Measurements from ENCODE around the gene CCDC13.

The CCDC13 gene

DNA sequence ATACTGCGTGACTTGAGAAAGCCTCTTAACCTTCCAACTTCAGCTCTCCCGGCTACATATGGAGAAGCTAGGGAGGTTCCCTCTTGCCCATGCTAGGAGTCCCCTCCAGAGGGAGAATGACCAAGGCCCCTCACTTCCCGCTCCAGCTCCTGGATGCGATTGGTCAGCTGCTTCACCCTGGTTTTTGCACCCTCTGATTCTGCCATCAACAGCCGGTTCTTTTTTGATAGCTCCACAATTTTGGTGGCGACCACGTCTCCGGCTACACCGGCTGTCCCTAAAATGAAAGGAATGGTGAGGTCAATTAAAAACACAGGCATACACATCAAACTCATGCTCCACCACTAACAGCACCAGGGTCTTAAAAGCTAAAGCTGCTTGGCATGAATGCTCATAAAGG, 20.6 kb downstream of the CCDC13 start:
- DNase-seq (ENCODE audit: low read depth in 2 of 2), result no peak

DNA sequence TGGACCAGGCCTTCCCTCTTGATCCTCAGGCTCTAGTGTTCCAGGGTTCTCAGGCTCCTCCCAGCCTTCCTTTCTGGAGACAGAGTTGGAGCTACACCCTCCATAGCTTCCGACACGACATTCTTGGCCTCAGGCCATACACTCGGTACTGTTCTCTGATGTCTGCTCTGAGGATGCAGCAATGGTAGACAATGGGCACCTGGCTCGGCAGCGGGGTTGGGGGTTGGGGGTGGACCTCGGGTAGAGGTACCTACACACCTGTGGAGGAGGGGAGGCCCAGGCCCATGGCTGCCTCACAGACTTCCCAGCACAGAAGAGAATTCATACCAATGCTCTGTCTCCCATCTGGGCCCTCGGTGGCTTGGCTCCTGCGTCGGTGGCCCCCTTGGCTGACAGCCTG, 21.4 kb downstream of the CCDC13 start:
- DNase-seq (ENCODE audit: low read depth in 2 of 2), result no peak

DNA sequence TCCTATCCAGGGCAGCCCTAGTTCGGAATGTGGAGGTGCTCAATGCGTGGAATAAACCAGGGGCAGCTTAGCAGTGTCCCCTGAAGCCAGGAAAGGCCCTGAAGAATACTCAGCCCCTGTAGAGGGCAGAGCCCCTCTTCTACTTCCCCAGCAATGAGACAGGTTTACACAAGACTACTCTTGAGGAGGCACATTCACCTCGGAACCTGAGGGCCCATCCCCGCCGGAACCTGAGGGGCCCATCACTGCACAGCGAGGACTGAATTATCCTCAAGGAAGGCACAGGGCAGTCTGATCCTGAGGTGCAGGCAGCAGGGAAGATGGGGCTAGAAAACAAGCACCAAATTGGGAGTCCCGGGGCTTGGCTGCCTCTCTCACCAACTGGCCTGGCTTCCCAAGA, 22.2 kb downstream of the CCDC13 start:
- no peak for DNase-seq (ENCODE audit: low read depth in 2 of 2)

DNA sequence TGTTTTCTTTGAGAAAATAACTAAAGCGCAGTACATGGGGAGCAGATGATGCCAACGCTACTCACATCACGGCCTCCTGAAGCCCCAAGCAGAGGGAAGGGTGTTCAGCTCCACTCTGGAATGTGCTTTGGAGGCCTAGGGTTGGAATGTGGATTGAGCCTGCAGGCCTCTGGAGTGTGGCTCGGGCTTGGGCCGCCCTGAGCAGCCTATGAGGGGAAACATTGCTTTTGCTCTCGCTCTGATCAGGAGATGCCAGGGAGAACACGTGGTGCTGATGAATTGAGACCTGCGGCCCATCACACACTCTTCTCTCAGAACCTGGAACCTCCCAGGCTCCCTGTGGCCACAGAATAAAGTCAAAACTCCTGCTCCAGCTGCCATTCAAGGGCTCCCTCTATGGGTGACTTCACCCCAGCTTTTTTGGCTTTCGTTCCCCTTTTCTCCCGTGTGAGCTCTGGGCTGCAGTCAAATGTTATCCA, 23.3 kb downstream of the CCDC13 start:
- DNase-seq (ENCODE audit: low read depth in 2 of 2), result no peak

DNA sequence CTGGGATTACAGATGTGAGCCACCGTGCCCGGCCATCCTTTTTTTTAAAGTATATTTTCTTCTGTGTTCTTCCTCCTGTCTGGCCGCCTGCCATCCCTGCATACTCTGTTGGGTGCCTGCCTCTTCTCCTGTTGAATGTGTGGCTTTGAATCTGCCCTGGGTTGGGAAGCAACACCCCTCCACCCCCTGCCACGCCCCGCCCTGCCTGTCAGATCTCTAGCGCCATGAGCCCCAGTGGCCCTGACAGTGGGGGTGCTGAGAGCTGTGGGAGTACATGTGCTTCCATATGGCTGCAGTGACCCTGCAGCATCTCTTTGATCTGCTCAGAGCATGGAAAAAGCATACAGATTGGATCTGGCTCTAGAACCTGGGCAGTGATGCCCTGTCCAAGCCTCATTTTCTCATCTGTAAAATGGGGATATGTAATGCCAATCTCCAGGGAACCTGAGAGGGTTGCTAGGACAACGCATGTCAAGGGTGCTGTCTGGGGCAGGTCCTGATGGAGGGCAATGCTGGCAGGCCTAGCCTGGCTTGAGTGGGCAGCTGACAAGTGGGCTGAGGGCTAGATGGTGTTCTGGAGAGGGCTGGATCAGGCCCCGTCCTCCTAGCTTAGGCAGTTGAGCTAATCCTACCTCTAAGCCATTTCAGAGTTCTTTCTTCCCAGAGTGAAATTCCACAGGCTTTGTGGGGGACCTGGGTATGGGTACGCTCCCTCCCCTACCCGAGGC, 23.9 kb downstream of the CCDC13 start:
- no peak for DNase-seq (ENCODE audit: low read depth in 2 of 2)

DNA sequence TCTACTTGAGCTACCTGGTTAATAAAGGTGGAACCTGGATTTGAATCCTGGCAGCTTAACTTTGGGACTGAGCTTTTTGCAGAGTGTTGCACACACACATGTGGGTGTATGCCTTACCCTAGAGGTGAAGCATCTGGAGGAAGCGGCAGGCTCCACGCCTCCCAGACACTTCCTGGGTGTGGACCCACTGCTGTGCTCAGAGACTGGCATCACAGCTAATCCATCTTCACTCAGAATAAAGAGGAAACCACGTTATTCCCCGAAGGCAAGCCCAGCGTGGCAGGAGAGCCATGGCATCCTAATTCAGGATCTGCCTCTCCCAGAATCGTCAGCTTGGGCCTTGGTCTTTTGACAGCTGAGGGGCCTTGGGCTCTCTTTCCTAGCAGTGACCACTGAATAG, 25.5 kb downstream of the CCDC13 start:
- DNase-seq (ENCODE audit: low read depth in 2 of 2), result no peak

DNA sequence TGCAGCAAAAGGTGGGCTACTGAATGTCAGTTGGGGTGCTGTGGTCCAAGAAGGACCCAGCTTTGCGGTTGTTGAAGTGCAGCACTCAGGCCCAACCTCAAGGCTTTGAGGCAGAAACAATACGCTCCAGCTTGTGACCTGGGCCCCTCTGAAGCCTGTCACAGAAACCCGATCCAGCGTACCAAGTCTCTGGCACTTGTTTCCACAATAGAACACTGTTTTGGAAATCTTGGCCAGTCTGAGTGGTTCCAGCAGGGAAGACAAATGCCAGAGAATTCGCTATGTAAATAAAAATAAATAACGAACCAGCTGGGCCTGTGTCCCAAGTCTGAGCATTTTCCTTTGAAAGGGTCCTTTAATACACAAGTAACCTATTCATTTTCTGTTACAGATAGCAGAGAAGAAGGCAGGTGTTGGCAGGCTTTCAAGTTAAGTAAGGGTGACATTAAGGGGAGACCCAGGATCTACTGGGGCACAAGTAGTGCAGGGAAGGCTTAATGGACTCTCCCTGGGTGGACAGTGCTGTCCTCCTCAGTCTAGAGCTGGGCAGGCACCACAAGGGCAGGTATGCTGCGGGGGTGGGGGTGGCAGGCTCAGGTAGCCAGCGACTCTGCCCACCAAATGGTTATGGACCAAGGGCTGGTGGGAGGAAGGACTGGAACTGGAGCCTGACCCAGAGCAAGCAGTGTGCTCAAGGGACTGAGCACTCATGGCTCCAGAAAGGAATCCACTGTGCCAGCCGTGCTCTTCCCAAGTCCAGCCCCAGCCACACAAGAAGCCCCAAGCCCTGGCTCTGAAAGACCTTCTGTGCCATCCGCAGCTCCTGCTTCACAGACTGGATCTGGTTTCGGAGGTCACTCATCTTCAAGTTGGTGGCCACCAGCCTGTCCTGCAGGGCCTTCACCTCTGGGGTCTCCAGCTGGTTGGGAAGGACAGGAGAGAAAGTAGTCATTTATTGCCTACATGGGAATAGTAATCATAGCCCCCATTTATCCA, 26.3 kb downstream of the CCDC13 start:
- no peak for DNase-seq (ENCODE audit: low read depth in 2 of 2)

DNA sequence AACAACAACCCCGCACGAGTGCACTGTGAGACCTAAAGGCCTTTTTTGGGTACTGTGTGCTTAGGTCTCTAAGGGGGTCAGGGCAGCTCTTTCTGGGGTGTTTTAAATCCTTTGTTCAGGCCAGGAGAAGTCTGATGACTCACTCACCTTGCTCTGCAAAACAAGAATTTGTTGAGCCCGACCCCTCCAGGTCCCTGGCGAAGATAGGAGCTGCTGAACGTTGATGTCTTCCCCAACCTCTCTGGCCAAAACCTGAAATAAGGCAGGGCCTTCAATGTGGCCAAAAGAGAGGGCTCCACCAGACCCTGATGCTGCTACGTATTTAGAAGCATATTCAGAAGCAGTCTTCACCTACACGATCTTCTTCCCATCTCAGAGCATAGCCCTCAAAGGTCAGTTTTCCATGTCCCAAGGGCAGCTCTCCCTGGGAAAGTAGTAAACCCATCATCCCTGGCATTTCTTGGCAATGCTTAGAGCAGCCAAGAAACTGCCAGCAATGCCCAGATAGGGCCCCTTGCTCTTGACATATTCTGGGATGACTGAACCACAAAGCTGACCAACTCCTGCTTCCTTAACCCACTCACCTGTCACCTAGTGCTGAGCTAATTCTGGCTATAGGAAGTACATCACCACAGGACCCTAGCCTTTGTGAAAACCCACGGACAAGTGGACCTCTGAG, 27.1 kb downstream of the CCDC13 start:
- DNase-seq (ENCODE audit: low read depth in 2 of 2), result no peak

DNA sequence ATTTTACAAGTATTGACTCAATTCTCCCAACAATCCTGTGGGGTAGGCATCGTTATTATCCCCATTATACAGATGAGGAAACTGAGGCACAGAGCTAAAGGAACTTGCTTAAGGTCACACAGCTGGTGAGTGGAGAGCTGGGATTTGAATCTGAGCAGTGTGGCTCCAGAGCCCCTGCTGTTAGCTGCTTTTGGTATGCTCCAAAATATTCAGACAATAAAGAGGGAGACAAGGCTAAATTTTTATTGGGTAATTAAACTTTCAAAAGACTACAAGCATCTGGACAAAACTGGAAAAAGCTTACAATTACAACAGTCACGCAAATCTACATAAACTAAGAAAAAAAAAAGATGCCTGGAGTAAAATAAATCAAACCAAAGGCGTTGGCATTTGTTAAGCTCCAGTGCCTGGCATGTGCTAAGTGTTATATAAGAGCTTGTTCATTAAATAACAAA, 27.7 kb downstream of the CCDC13 start:
- no peak for DNase-seq (ENCODE audit: low read depth in 2 of 2)

DNA sequence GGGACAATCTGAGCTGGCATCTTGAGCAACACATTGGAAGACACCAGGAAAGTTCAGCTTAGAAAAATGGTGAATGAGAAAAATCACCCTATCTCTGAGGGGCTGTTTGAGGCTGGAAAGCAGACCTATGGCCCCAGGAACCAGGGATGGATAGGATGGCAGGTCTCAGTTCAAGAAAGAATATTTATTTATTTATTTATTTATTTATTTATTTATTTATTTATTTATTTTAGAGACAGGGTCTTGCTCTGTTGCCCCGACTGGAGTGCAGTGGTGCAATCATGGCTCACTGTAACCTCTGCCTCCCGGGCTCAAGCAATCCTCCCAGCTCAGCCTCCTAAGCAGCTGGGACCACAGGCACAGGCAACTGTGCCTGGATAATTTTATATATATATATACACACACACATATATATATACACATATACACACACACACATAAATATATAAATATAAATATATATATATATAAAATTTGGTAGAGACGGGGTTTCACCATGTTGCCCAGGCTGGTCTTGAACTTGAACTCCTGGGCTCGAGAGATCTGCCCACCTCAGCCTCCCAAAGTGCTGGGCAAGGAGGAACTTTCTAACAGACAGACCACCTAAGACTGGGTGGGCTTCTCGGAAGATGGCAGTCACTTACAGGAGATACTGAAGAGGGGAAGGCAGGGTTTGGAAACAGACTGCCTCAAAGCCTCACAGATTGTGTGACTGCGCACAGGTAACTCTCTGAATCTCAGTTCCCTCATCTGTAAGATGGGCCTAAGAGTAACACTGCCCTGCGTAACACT, 29.7 kb downstream of the CCDC13 start:
- no peak for DNase-seq (ENCODE audit: low read depth in 2 of 2)

DNA sequence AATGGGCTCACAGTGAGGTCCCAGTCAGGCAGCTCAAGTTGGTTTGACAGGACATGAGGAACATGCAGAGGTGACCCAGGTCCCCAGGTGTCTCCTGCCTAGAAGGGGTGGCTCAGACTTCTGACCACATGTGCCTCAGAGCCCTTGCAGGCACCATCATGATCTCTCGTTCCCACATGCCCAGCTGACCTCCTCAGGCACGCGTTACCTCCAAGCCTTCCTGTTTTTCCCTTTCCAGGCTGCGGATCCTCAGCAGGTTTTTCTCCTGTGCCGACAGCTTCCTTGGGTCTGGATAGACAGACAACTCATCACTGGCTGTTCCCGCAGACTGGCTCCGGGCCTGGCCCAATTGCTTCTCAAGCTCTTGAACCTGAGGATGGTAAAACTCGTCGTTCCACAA, 30.4 kb downstream of the CCDC13 start:
- no peak for DNase-seq (ENCODE audit: low read depth in 2 of 2)

DNA sequence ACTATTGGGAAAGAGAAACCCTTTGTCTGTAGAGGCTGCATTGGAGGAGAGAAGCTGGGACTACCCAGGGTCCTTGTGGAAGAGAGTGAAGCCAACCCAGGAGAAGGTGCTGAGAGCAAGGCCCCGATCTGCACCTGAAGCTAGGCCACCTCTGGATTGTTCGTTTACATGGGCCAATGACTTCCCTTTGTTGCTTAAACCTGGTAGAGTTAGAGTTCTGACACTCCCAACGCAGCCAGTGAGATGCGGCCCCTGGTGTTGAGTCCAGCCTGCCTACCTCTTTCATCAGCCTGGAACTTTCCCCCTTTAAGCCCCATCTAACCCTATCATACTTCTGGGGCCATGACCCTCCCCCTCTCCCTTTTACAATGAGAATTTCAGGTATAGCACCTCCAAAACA, 30.8 kb downstream of the CCDC13 start:
- no peak for DNase-seq (ENCODE audit: low read depth in 2 of 2)

DNA sequence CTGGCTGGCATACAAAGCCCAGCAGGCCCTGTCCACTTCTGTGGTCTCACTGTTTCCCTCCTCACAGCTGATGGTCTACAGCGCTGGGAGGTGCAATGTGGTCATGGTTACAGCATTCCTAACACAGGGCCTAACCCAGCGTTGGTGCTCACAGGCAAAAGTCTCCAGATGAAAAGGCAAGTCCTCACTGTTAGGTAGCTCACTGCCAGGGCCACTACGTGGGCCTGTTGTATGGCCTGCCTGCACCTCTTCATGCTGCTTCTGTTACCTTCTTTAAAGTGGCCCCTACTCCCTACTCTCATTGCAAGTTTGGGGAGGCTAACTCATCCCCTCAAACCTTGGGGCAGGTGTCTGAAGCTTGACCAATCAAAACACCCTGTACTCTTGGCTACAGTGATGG, 31.3 kb downstream of the CCDC13 start:
- DNase-seq (ENCODE audit: low read depth in 2 of 2), result no peak

DNA sequence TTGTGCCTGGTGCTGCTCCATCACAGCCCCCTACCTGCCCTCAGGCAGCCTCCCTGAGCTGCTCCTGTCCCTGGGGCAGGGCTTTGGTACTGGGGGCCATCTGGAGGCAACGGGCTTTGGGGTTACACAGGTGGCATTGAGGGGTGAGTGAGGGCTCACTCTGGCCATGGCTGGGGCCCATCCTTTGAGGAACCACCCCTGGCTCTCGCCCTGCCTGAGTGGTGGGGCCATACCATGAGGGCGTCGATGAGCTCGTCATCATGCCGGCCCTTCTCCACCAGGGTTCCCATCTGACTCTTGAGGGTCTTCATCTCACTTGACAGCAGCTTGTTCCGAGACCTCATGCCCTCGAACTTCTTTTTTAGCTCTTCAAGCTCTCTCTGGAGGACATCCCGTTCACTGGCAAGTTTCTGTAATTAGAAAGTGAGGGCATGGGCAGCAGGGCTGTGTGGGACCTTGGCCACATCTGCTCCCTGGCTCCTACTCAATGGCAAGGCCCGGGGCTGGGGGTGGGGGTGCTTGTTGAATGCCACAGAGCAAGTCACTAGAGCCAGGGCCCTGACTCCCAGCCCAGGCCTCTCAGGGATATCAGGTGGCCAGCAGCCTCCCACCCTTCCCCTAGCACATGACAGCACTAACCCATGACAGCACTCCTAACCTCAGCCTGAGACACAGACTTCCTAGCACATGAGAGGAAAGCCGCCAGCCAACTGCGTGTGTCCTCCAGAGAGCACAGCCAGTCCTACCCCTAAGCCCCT, 33.5 kb downstream of the CCDC13 start:
- no peak for DNase-seq (ENCODE audit: low read depth in 2 of 2)

DNA sequence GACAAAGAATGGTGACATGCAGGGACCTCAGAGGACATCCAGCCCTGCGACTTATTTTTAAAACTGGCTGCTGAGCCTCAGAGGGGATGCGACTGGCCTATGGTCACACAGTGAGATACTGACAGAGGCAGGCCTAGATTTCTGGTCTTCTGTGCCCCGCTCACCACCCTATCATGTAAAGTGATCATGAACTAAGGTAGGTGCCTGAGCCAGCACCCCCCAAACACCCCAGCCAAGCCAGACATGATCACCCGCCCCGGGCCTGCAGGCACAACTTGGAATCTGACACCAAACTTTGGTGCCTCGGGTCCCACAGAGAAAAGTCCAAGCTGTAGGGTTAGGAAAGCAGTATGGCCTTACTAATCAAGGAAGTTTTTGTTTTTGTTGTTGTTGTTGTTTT, 36.5 kb downstream of the CCDC13 start:
- DNase-seq (ENCODE audit: low read depth in 2 of 2), result no peak

DNA sequence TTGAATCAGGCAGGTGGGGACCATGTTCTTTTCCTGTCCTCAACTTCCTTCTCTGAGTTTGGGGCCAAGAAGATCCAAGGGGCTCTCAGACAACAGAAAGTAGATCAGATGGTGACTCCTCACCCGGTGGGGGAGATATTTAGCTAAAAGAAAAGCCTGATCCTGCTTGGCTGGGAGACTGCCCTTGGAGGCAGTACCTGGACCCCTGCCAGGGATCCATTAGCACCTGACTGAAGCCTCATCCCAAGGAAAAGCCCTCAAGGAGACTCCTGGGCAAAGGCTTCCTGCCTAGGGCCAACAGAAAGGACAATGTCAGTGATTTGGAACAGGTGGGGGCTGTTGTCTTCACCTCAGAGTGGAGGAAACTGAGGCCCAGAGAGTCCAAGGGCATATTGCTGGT, 37.0 kb downstream of the CCDC13 start:
- no peak for DNase-seq (ENCODE audit: low read depth in 2 of 2)

DNA sequence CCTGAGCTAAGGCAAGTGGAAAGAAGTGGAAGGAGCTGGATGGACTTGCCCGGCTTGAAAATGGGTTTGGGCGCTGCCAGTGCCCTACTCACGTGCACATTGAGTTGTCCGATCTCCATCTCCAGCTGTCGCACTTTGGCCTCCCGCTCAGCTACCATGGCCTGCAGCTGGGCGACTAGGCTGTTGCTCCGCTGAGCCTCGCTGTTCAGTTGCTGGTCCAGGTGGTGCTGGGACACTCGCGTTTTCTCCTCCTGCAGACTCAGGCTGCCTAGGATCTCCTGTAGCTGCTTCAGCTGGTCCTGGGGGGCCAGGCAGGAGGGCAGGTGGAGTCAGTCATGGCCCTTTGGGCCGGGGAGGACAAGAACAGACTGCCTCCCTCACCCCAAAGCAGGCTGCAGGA, 37.4 kb downstream of the CCDC13 start:
- DNase-seq (ENCODE audit: low read depth in 2 of 2), result no peak

DNA sequence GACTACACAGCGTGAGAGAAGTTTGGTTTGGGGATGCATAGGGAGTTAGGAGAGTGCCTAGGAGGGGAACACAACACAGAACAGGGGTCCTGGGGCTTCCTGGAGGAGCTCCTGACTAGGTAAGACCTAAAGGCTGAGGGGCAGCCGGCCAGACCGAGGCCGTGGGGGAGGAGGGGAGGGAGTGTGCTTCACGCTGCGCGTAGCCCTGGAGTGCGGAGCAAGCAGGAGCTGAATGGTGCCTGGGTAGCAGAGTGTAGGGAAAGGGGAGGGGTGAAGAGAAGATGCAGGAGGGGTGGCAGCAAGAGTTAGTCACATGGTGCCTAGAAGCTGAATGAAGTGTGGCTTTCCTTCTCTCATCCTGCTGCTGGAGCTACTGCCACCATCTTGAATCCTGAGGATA, 38.0 kb downstream of the CCDC13 start:
- no peak for DNase-seq (ENCODE audit: low read depth in 2 of 2)

DNA sequence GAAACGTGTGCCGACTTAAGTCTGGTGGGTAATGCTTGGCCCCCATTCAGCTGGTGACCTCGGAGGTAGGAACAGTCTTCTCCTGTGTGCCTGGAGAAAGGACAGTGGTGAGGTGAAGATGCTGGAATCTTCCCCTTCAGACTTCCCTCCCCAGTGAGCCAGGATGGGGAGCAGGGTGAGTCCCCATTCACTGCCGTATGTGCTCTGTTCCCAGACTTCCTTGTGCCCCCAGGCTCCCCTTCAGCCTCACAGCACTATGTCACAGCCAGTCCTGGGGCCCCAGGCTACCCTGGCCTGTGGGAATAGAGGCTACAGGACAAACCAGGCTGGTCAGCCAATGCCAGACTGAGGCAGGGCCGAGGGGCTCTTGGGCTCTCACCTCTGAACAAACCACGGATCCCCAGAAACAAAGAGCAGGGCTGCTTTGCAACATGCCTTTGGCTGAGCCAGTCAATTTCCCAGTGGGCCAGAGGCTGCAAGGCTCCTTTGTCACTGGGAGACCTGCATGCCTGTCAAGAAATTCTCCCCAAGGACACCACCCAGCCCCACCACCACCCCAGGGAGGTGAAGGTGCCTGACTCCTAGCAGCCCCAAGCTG, 38.7 kb downstream of the CCDC13 start:
- DNase-seq (ENCODE audit: low read depth in 2 of 2), result no peak
